ENCODE measurements around the gene NUFIP1.
"Not testable (repeated sequence)": the region's sequence is repeated elsewhere in the genome, so short reads cannot be mapped to it uniquely, and the experiment has no call there.

NUFIP1 gene

DNA sequence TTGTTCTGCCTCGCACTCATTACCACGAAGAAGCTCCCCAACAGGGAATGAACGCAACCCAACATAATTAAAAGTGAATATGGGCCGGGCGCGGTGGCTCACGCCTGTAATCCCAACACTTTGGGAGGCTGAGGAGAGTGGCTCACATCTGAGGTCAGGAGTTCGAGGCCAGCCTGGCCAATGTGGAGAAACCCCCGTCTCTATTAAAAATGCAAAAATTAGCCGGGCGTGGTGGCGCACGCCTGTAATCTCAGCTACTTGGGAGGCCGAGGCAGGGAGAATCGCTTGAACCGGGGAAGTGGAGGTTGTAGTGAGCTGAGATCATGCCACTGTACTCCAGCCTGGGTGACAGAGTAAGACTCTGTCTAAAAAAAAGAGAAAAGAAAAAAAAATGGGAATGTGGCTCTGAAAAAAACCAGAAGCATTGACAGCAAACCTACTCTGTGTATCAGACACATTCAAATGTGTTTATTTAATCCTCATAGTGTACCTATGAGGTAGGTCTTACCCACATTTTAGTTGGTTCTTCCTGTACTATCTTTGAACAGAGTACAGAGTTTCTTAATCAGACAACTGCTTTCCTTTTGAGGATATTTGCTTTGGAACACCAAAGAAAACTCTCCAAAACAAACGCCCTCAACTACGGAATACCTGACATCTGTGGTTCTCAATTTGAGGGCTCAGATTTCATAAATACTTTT lies 70.0 kb downstream of the NUFIP1 start:
- DNase-seq, result no peak

DNA sequence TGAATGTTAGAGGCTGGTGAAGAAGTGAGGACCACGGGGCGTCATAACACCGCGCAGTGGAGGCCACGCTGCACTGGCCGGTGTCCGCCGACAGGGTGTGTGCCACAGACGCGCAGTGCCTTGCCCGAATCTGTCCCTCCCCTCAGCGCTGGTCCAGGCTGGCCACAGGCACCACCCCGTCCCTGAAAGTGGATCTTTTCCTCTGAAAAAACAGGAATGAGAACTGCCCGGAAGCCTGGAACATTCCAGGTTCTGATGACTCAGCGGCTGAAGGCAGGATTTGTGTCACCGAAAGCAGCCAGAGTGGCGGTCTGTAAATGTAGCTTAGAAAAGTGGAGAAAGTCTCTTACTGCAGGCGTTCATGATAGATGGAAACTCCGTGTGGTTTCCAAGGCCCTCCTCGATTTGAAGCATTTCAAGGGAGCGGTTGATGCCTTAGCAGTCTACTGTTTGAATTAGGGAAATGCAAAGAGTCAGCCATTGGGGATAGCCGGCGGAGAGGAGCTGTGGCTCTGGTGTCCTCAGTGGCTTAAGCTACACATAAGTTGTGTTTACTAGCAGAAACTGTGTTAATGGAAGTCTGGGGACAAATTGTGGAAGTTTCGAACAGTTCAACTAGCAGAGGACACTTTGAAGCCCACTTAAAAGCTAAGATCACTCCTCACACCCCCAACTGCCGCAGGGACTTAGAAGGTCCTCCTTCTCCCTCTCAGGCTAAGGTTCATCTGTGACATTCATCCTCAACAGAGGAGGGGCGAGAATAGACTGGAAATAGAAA lies 70.8 kb downstream of the NUFIP1 start:
- peak; percentile 72 for DNase-seq

DNA sequence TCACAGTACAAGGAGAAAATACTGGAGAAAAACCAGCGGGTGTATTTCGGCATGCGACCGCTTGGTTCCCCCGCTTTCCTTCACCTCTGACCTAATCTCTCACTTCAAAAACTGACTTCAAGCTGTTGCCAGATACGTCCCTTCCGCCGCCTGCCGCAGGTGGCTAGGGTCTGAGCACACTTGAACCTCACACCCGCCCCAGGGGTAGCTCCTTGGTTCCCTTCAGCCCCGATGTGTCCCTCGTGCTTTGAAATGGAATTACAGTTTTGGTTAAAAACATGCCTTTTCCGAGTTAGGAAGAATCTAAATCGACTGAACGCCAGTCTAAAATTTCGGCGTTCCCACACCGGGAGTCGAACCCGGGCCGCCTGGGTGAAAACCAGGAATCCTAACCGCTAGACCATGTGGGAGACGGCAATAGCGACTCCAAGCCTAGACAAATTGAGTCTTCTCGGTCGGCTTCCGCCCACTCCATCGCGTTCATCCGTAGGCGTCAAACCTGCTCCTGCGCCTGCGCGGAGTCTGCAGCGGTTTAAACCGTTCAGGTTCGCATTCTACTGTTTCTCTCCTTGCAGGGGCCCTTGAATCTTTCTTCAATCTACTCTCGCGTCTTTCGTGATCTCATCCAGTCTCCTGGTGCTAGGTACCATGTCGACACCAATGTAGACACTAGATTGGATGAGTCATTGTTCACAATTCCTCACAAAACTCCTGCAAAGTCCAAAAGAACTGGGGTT lies 71.5 kb downstream of the NUFIP1 start:
- DNase-seq, result peak; percentile 98

DNA sequence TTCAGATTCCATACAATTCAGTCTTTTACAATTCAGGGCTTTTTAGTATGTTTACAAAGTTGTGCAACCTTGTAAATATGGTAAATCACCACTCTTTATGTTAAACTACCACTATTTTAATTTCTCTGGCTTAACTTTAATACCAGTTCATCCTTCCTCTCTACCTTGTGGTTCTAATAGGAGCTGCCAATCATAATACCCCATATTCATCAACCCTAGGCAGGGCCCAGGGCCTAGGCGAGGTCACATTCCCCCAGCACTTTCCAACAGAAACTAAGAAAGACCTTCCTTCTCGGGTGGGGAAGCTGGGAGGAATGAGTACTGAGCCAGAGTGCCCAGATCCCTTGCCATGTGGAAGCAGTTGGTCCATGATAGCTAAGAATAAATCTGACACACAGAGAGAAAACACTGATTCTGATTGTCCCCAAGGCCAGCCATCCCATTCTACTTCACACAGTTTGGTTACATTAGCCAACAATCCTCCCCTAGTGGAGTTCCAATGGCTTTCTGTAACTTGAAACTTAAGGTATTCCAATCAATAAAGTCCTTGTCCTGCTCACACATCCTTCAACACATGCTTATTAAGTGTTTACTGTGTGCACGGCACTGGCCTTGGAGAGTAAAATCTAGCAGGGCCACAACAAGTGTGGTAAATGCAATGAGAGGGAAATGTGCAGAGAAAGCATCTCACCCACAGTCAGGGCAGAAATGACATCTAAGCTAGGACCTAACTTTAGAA lies 76.8 kb downstream of the NUFIP1 start:
- DNase-seq, result no peak

DNA sequence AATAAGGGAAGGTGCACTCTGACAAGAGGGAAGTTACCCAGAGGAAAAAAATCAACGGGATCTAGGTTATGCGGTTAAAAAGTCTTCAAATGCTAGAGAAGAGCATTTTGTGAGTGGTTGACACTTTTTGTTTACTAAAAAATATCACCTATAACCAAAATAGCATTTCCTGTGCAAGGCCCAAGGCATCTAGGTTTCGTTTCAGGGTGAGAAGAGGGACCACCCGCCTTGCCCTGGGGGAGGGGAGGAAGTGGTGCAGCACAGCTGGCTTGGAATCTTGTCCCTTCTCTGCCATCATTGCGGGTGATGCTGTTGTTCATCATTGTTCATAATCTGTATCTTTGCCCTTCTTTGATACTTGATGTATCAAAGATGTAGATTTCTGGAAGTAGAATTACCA lies 80.6 kb downstream of the NUFIP1 start:
- no peak for DNase-seq

DNA sequence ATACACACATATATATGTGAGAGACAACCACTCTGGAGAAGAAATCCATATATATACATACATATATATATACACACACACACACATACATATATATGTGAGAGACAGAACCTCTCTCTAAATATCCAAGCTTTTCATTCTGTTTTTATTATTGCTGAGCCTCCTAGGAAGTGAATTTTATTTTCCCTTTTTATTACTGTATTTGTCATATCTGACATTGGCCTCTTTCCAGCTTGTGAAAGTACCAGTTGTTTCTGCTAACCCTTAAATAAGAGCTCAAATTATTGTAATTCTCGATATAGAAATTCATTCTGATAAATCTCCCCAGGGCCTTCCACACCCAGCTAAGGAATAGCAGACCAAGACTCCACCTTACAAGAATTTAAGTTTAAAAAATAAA lies 81.0 kb downstream of the NUFIP1 start:
- DNase-seq, result no peak

DNA sequence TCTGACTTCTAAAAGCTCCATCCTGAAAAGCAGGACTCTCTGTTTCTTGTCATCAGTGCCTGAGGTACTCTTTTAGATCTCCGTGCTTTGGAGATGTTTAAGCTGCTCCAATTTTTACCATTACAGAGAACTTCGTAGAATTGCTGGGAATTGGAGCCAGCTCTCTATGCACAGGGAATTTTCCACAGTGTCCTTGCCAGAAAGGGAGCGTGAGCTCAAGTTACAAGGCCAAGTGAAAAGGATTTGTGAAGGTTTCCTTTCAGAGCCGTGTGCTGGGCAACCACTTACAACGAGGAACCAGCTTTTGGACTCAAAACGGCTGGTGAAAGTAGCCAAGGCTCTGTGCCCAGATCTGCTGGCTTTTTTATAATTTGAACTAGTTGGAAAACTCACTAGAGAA lies 82.6 kb downstream of the NUFIP1 start:
- no peak for DNase-seq

DNA sequence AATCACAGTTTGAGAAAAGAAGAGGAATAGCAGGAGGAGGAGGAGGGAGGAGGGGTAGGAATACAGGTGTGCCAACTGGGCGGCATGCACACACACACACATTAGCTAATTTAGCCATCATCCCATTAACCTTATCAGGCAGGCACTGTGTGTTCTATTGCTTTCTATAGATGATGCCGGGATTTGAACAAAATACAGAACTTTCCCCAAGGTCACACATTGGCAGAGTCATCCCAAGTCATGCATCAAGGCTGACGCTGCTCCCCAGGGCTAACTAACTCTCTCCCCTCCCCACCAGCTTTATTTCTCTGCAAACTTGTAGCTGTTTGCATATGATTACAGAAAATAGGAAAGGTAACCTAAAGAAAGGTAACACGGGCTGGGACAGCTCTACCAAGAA lies 83.0 kb downstream of the NUFIP1 start:
- DNase-seq, result no peak

DNA sequence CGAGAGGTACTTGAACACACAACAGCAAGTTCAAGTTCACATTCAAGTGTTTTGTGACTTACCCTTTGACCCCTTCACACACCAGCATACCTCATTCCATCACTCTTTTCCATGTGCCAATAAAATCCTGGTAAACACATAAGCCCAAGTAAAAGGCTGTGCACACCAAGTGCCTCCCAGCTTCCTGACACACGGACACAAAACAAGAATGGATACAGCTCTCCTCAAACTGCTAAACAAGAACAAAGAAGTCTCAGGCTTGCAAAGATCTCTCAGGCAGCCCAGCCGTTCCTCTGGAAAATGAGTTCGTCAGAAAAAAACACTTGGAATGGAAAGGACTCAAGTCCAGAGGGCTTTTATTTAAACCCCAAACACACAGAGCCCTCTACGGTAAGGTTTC lies 83.7 kb downstream of the NUFIP1 start:
- no peak for DNase-seq

DNA sequence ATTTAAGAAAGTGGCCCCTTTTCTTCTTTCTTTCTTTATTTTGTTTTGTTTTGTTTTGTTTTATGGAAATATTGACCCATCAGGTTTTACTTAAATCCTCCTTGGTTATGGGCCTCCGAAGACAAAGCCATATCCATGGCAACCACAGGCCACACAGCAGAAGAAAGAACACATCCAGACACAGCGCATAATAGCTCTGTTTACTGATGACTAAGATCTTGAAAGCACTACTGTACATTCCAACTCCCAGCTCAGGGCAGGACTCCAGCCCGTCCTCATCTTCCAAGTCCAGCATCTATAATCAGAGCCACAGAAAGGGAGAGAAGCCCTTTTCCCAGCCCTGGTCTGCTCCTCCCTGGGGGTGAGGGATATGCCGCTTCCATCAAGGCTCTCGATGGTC lies 84.3 kb downstream of the NUFIP1 start:
- DNase-seq, result no peak

DNA sequence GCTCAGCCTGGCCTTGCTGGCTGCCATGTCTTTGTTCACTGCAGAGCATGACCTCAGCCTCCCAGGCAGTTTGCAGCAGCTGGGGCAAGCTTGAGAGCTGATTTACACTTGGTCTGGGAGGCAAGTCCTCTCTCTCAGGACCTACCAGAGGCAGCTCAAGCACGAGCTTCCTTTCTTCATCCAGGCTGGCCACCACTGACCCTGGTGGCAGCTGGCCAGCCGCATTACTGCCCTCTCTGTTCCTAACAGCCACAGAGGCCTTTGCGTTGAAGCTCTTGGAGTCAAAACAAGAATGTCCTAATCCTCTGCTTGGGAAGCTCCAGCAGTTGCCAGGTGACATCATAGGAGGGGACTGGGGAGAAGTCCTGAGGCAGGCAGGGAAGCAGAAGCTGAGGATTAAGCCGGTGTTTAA lies 85.7 kb downstream of the NUFIP1 start:
- DNase-seq, result no peak

DNA sequence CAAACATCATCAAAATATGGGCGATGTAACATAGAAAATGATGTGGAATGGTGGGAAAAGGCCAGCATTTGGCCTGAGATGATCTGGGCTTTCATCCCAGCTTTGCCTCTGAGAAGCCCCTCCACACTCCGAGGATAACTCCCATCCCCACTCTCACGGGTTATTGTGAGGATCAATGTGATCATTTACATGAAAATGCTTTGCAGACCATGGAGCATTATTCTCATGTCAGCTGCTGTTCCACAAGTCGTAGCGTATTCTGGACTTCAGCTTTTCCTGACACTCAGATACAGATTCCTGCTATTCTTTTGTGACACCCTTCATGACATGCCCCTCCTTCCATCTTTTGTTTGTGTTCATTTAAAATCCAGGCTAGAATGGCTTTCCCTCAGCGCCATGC lies 86.5 kb downstream of the NUFIP1 start:
- no peak for DNase-seq

DNA sequence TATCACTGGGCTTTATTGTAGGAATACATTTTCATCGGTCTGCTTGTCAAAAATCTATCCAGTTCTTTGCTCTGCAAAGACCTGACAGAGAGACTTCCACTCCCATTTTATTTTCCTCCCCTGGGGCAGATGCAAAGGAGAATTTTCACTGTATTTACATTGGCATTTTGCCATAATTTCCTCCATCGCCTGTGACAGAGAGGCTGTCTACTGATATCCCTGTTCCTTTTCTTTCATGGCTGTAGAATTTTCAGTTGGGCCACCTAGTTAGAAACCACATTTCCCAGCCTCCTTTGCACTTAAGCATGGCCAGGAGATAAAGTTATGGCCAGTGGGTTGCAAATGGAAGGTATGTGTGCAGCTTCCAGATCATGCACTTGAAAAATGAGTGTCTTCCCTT lies 89.3 kb downstream of the NUFIP1 start:
- no peak for DNase-seq

DNA sequence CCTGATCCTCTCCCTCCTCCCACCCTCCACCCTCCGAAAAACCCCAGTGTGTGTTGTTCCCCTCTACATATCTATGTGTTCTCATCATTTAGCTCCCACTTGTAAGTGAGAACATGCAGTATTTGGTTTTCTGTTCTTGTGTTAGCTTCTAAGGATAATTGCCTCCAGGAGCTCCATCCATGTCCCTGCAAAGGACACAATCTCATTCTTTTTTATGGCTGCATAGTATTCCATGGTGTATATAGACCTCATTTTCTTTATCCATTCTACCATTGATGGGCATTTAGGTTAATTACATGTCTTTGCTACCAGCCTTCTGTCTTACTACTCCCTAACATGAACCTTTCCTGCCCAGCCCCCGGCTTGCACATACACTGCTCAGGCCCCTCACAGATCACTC lies 91.0 kb downstream of the NUFIP1 start:
- DNase-seq, result not testable (repeated sequence)

DNA sequence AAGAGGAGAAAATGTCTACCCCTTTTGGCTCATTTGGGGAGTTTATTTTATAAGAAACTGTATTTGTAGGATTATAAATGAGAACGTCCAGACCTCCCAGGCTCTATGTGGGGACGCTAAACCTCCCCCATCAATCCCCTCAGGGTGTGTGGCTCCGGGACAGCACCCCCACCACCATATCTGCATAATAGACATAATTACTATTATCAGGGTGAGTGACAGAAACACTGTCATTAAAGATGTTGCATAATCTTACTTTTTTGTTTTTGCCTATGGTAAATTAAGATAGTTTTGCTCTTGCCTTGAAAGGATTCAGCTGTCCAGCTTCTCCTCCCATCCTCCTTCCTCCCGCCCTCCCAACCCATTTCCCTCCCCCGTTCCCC lies 93.3 kb downstream of the NUFIP1 start:
- DNase-seq, result no peak

DNA sequence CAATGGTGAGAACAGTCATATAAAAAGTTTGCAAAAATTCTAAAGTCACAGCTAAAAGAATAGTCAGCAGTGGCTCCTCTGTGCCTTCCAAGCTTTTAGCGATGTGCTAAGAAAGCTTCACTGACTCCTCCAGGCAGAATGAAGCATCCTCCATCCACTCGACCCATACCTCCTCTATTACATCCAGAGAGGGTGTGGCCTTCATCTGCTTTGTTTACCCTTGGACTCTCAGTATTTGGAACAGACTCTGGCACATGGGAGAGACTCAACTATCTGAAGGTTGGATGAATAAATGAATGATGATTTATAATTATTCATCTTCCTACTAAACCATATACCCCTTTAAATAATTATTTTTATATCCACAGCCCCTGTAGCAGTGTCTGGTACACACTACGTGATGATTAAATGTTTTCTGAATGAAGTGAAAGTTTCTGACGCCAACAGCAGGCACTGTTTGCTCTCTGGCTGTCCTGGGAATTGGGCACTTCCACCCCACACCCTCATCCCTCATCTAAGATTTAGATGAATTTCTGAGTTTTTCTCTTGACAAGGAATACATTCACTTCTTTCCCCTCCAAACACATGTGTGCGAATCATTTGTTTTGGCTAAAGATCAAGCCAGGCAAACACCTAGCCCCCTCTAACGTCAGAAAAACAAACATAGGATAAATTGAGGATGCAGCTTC lies 93.9 kb downstream of the NUFIP1 start:
- DNase-seq, result no peak

DNA sequence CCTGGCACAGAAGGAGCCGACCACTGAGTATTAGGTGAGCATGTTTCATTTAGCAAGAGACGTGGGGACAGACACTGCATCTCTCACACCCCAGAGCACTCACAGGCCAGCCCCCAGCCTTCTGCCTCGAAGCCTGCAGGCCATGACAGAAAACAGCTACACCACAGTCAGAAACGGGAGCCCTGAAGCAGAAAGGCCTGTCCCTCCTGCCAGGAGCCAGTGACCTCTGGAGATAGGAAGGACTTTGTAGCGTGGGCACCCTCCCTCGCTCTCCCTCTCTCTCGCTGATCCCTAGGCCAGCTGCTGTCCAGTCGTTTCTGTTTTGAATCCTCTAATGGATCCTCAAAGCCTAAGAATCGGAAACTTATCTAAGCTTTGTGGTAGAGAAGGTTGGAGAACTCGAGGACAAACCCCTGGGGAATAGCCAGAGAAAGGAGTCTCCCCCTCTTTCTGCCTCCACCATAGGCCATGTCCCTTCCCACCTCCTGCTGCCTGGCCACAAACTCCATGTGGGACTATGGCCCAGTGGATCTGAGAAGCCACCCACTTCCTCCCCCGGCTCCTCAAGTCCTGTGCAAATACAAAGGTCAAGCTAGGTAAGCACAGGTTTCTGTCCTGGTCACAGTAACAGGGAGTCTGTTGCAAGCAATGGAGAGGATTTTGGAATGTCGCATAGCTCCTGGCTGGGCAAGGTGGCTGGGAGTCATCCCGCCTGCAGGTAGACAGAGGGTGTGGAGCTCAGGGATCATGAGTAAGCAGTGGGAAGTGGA lies 95.1 kb downstream of the NUFIP1 start:
- no peak for DNase-seq

Measured in effector CD4-positive, alpha-beta T cell (primary cell).